GM12892 (cell line): ENCODE data around the gene NMNAT2.

ENCODE experiments used
- POLR2A ChIP-seq: IDR thresholded peaks from 2 replicates; pipeline ENCODE4 v1.6.1; 2011; ENCODE audit warnings: low read depth, low read length, control low read depth
- POLR2AphosphoS5 ChIP-seq: IDR thresholded peaks from 2 replicates; pipeline ENCODE4 v1.6.1; 2011; ENCODE audit warnings: low read depth, low read length, control low read depth
- TAF1 ChIP-seq: IDR thresholded peaks from 2 replicates; pipeline ENCODE4 v1.6.1; 2011; ENCODE audit warnings: low read depth, mild to moderate bottlenecking, control low read depth, low read length, borderline replicate concordance

DNA sequence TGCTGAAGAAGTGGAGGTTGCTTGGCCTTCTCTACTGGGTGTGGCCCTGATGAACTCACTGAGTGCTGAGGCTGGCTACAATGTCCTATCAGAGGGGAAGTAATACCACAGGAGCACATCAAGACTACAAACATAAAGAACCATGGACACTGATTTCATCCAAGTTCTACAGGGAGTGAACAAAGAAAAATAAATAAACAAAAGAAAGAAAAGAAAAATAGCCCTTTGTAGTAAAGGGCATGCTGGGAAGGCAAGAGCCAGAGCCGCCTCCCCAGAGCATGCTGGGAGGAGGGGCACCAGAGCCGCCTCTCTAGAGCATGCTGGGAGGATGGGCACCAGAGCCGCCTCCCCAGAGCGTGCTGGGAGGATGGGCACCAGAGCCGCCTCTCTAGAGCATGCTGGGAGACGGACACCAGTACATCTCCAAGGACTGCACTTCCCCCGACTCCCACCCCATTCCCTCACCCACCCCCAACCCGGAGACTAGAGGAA is 166.2 kb downstream of the NMNAT2 start:
- no peak for TF ChIP-seq POLR2A
- TF ChIP-seq POLR2AphosphoS5: no peak
- no peak for TF ChIP-seq TAF1
